ENCODE measurements around the gene DLGAP3.

Gene DLGAP3

DNA sequence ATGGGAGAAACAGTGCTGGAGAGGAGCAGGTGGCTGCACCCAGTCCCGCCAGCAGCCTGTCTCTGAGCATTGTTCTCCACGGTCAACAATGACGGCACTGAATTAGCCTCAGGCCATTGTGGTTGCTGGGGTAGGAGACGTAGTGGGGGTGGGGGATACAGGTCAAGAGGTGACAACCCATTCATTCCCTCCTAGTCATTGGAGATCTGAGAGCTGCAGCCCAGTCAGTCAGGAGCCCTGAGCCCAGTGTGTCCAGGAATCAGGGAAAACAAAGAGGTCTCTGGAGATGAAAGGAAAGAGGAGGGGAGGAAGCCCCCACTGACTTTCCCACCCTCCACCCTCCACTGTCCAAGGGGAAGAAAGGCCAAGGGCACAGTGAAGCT is 85.2 kb downstream of the DLGAP3 start:
- no peak overlapping the region for H3K9ac ChIP-seq (ENCODE audit: low read depth in 1 of 2, low read length in 2 of 2)
- H3K4me1 ChIP-seq (ENCODE audit: control insufficient read depth in 2 of 2, insufficient read depth in 2 of 2, low read length in 2 of 2), result no peaks in the 10 kb centered on the region
- no peaks in the 10 kb centered on the region for H3K27me3 ChIP-seq (ENCODE audit: control insufficient read depth in 2 of 2, insufficient read depth in 2 of 2, low read length in 2 of 2)
- H3K9me3 ChIP-seq (ENCODE audit: control insufficient read depth in 2 of 2, low read length in 2 of 2), result no peaks in the 10 kb centered on the region
- no peak overlapping the region for H3K27ac ChIP-seq (ENCODE audit: low read depth in 2 of 2, low read length in 2 of 2)
- H3K4me3 ChIP-seq (ENCODE audit: low read length in 2 of 2), result no peak overlapping the region
- peaks cover 4% of the 10 kb centered on the region in 2 donors for H3K36me3 ChIP-seq (ENCODE audit: control insufficient read depth in 2 of 2, insufficient read depth in 2 of 2, low read length in 2 of 2)

- Histone ChIP-seq H3K36me3 (ENCODE audit: control insufficient read depth in 2 of 2, insufficient read depth in 2 of 2, low read length in 2 of 2) (peaks cover 3 to 4% of the 10 kb centered on the region in 2 donors), H3K9me3 (ENCODE audit: control insufficient read depth in 2 of 2, low read length in 2 of 2) (no peaks in the 10 kb centered on the region), H3K27me3 (ENCODE audit: control insufficient read depth in 2 of 2, insufficient read depth in 2 of 2, low read length in 2 of 2) (no peaks in the 10 kb centered on the region), H3K4me3 (ENCODE audit: low read length in 2 of 2) (no peak overlapping the region), H3K9ac (ENCODE audit: low read depth in 1 of 2, low read length in 2 of 2) (no peak overlapping the region), H3K27ac (ENCODE audit: low read depth in 2 of 2, low read length in 2 of 2) (no peak overlapping the region), H3K4me1 (ENCODE audit: control insufficient read depth in 2 of 2, insufficient read depth in 2 of 2, low read length in 2 of 2) (no peaks in the 10 kb centered on the region)
These were observed 85.8 kb downstream of the DLGAP3 start for GRCh38 chr1:34843392-34844251.

DNA sequence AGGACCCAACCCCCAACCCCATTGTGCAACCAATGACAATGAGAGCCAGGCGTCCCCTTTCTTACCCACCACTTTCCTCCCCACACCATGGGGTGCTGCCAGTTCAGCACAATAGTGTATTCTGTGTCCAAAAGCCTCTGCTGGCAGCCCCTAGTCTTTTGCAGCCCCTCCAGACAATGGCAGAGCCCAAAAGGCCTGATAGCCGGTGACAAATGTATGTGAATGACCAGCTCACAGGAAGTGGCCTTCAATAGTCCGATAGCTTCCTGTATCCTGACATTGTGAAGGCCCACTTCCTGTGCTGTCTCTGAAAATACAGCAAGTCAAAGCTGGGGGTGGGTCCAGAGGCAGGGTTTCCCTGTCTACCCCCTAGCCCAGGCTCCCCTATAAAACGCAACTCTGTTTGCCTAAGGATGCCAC is 86.5 kb downstream of the DLGAP3 start:
- Histone ChIP-seq H3K36me3 (ENCODE audit: control insufficient read depth in 2 of 2, insufficient read depth in 2 of 2, low read length in 2 of 2) (peaks cover under 1 to 2% of the 10 kb centered on the region in 2 donors), H3K27me3 (ENCODE audit: control insufficient read depth in 2 of 2, insufficient read depth in 2 of 2, low read length in 2 of 2) (no peaks in the 10 kb centered on the region), H3K9me3 (ENCODE audit: control insufficient read depth in 2 of 2, low read length in 2 of 2) (no peaks in the 10 kb centered on the region), H3K4me3 (ENCODE audit: low read length in 2 of 2) (no peak overlapping the region), H3K27ac (ENCODE audit: low read depth in 2 of 2, low read length in 2 of 2) (no peak overlapping the region), H3K4me1 (ENCODE audit: control insufficient read depth in 2 of 2, insufficient read depth in 2 of 2, low read length in 2 of 2) (no peaks in the 10 kb centered on the region), H3K9ac (ENCODE audit: low read depth in 1 of 2, low read length in 2 of 2) (no peak overlapping the region)

GRCh38 chr1:34842073-34842472 is 87.4 kb downstream of the DLGAP3 start:
- no peaks in the 10 kb centered on the region for H3K27me3 ChIP-seq (ENCODE audit: control insufficient read depth in 2 of 2, insufficient read depth in 2 of 2, low read length in 2 of 2)
- no peak overlapping the region for H3K27ac ChIP-seq (ENCODE audit: low read depth in 2 of 2, low read length in 2 of 2)
- H3K4me3 ChIP-seq (ENCODE audit: low read length in 2 of 2), result no peak overlapping the region
- no peaks in the 10 kb centered on the region for H3K4me1 ChIP-seq (ENCODE audit: control insufficient read depth in 2 of 2, insufficient read depth in 2 of 2, low read length in 2 of 2)
- H3K36me3 ChIP-seq (ENCODE audit: control insufficient read depth in 2 of 2, insufficient read depth in 2 of 2, low read length in 2 of 2), result no peaks in the 10 kb centered on the region
- H3K9ac ChIP-seq (ENCODE audit: low read depth in 1 of 2, low read length in 2 of 2), result no peak overlapping the region
- H3K9me3 ChIP-seq (ENCODE audit: control insufficient read depth in 2 of 2, low read length in 2 of 2), result no peaks in the 10 kb centered on the region

GRCh38 chr1:34840426-34840825 is 89.0 kb downstream of the DLGAP3 start:
- Histone ChIP-seq H3K4me3 (ENCODE audit: low read length in 2 of 2) (no peak overlapping the region), H3K9ac (ENCODE audit: low read depth in 1 of 2, low read length in 2 of 2) (no peak overlapping the region), H3K9me3 (ENCODE audit: control insufficient read depth in 2 of 2, low read length in 2 of 2) (no peaks in the 10 kb centered on the region), H3K27ac (ENCODE audit: low read depth in 2 of 2, low read length in 2 of 2) (no peak overlapping the region), H3K4me1 (ENCODE audit: control insufficient read depth in 2 of 2, insufficient read depth in 2 of 2, low read length in 2 of 2) (no peaks in the 10 kb centered on the region), H3K36me3 (ENCODE audit: control insufficient read depth in 2 of 2, insufficient read depth in 2 of 2, low read length in 2 of 2) (no peaks in the 10 kb centered on the region), H3K27me3 (ENCODE audit: control insufficient read depth in 2 of 2, insufficient read depth in 2 of 2, low read length in 2 of 2) (no peaks in the 10 kb centered on the region)

DNA sequence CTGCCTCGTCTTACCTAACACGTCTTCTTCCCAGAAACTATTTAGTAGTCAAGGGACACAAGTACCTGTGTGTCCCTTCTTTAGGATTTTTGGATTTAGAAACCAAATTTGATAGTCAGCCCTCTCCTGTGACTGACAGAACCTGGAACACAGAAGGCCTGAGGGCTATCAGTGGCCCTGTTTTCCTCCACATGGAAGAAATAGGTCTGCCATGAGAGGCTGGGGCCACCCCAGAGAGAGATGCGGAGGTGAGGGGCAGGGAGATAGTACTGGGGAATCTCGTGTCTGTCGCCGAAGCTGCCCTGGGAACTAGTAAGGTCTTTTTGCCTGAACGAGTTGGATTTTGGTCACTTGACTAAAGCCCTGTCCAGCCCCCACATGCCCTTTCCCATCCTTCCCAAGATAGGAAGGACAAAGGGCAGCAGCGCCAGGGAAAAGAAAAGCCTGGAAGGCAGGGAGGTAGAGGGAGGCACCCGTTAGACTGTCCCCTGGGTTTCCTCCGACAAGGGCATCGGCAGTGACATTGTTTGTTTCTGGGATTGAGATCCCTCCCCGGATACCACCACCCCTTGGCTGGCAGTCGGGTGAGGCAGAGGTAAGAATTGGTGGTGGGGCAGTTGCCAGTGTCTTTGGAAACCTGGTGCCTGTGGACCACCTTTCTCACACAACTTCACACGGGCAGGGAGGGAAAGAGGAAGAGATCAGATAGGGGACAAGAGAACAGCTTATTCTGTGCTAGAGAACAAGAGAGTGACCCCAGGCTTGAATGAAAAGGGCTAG is 89.7 kb downstream of the DLGAP3 start:
- H3K4me3 ChIP-seq (ENCODE audit: low read length in 2 of 2), result no peak overlapping the region
- no peaks in the 10 kb centered on the region for H3K9me3 ChIP-seq (ENCODE audit: control insufficient read depth in 2 of 2, low read length in 2 of 2)
- no peak overlapping the region for H3K9ac ChIP-seq (ENCODE audit: low read depth in 1 of 2, low read length in 2 of 2)
- no peak overlapping the region for H3K27ac ChIP-seq (ENCODE audit: low read depth in 2 of 2, low read length in 2 of 2)
- H3K4me1 ChIP-seq (ENCODE audit: control insufficient read depth in 2 of 2, insufficient read depth in 2 of 2, low read length in 2 of 2), result no peaks in the 10 kb centered on the region
- H3K27me3 ChIP-seq (ENCODE audit: control insufficient read depth in 2 of 2, insufficient read depth in 2 of 2, low read length in 2 of 2), result no peaks in the 10 kb centered on the region
- H3K36me3 ChIP-seq (ENCODE audit: control insufficient read depth in 2 of 2, insufficient read depth in 2 of 2, low read length in 2 of 2), result no peaks in the 10 kb centered on the region

DNA sequence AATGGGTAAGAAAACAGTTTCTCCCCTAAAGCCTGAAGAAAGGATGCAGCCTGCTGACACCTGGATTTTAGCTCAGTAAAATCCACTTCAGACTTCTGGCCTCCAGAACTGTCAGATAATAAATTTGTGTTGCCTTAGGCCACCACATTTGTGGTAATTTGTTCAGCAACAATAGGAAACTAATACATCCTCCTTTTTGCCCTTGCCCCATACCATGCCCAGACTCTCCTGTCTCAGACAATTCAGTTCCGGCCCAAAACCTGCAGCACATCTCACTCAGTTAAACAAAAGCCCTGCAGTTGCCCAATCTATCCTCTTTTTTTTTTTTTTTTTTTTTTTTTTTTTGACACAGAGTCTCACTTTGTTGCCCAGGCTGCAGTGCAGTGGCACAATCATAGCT is 95.7 kb downstream of the DLGAP3 start:
- Histone ChIP-seq H3K4me1 (ENCODE audit: control insufficient read depth in 2 of 2, insufficient read depth in 2 of 2, low read length in 2 of 2) (no peaks in the 10 kb centered on the region), H3K27ac (ENCODE audit: low read depth in 2 of 2, low read length in 2 of 2) (no peak overlapping the region), H3K9ac (ENCODE audit: low read depth in 1 of 2, low read length in 2 of 2) (no peak overlapping the region), H3K27me3 (ENCODE audit: control insufficient read depth in 2 of 2, insufficient read depth in 2 of 2, low read length in 2 of 2) (no peaks in the 10 kb centered on the region), H3K9me3 (ENCODE audit: control insufficient read depth in 2 of 2, low read length in 2 of 2) (no peaks in the 10 kb centered on the region), H3K4me3 (ENCODE audit: low read length in 2 of 2) (no peak overlapping the region), H3K36me3 (ENCODE audit: control insufficient read depth in 2 of 2, insufficient read depth in 2 of 2, low read length in 2 of 2) (no peaks in the 10 kb centered on the region)

GRCh38 chr1:34831721-34832246 is 97.7 kb downstream of the DLGAP3 start:
- Histone ChIP-seq H3K9ac (ENCODE audit: low read depth in 1 of 2, low read length in 2 of 2) (no peak overlapping the region), H3K27me3 (ENCODE audit: control insufficient read depth in 2 of 2, insufficient read depth in 2 of 2, low read length in 2 of 2) (no peaks in the 10 kb centered on the region), H3K36me3 (ENCODE audit: control insufficient read depth in 2 of 2, insufficient read depth in 2 of 2, low read length in 2 of 2) (no peaks in the 10 kb centered on the region), H3K4me1 (ENCODE audit: control insufficient read depth in 2 of 2, insufficient read depth in 2 of 2, low read length in 2 of 2) (no peaks in the 10 kb centered on the region), H3K4me3 (ENCODE audit: low read length in 2 of 2) (no peak overlapping the region), H3K9me3 (ENCODE audit: control insufficient read depth in 2 of 2, low read length in 2 of 2) (no peaks in the 10 kb centered on the region), H3K27ac (ENCODE audit: low read depth in 2 of 2, low read length in 2 of 2) (no peak overlapping the region)

GRCh38 chr1:34829250-34829649 is 100.2 kb downstream of the DLGAP3 start:
- Histone ChIP-seq H3K4me3 (ENCODE audit: low read length in 2 of 2) (no peak overlapping the region), H3K27ac (ENCODE audit: low read depth in 2 of 2, low read length in 2 of 2) (no peak overlapping the region), H3K9ac (ENCODE audit: low read depth in 1 of 2, low read length in 2 of 2) (no peak overlapping the region), H3K9me3 (ENCODE audit: control insufficient read depth in 2 of 2, low read length in 2 of 2) (no peaks in the 10 kb centered on the region), H3K4me1 (ENCODE audit: control insufficient read depth in 2 of 2, insufficient read depth in 2 of 2, low read length in 2 of 2) (peaks cover 0 to 11% of the 10 kb centered on the region in 2 donors), H3K27me3 (ENCODE audit: control insufficient read depth in 2 of 2, insufficient read depth in 2 of 2, low read length in 2 of 2) (no peaks in the 10 kb centered on the region), H3K36me3 (ENCODE audit: control insufficient read depth in 2 of 2, insufficient read depth in 2 of 2, low read length in 2 of 2) (no peaks in the 10 kb centered on the region)

DNA sequence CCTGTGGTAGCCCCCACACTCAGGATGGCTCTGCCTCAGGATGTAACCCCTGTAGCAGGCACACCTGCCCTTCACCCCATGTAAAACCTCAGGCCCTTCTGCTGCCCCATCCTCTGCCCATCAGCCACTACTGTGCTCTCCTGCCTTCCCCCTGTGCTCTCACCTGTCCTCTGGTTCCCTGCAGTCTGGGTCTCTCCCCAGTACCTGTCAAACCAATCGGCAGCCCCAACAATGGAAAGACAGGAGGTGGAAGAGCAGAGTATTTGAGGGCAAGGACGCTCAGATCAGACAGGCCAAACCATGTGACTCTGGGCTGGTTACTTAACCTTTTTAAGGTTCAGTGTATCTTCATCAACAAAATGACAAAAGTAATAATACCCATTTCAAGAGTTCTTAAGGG is 100.8 kb downstream of the DLGAP3 start:
- Histone ChIP-seq H3K27ac (ENCODE audit: low read depth in 2 of 2, low read length in 2 of 2) (no peak overlapping the region), H3K4me3 (ENCODE audit: low read length in 2 of 2) (no peak overlapping the region), H3K9me3 (ENCODE audit: control insufficient read depth in 2 of 2, low read length in 2 of 2) (no peaks in the 10 kb centered on the region), H3K36me3 (ENCODE audit: control insufficient read depth in 2 of 2, insufficient read depth in 2 of 2, low read length in 2 of 2) (no peaks in the 10 kb centered on the region), H3K9ac (ENCODE audit: low read depth in 1 of 2, low read length in 2 of 2) (no peak overlapping the region), H3K27me3 (ENCODE audit: control insufficient read depth in 2 of 2, insufficient read depth in 2 of 2, low read length in 2 of 2) (no peaks in the 10 kb centered on the region), H3K4me1 (ENCODE audit: control insufficient read depth in 2 of 2, insufficient read depth in 2 of 2, low read length in 2 of 2) (peaks cover 0 to 11% of the 10 kb centered on the region in 2 donors)
